ENCODE results near the gene NDOR1.

Gene NDOR1

GRCh38 chr9:137266162-137266527 is 60.6 kb downstream of the NDOR1 start:
- FAIRE-seq, result no peak

Data from G401.6 (cell line).